SW480 (cell line): ENCODE data around the gene ADPGK.
"Not testable (repeated sequence)": the region's sequence is repeated elsewhere in the genome, so short reads cannot be mapped to it uniquely, and the experiment has no call there.

Experiments
- DNase-seq: peaks from one replicate; pipeline ENCODE4 v3.0.0-alpha.2; 2016; ENCODE audit warnings: low spot score

ADPGK gene

GRCh38 chr15:72751751-72752455, 31.7 kb downstream of the ADPGK start:
- no peak for DNase-seq

GRCh38 chr15:72749700-72750099, 33.9 kb downstream of the ADPGK start:
- DNase-seq: no peak

GRCh38 chr15:72740219-72740618, 43.3 kb downstream of the ADPGK start:
- DNase-seq: no peak

GRCh38 chr15:72737723-72738122, 45.8 kb downstream of the ADPGK start:
- DNase-seq: no peak

GRCh38 chr15:72737061-72737460, 46.5 kb downstream of the ADPGK start:
- DNase-seq: no peak

GRCh38 chr15:72735111-72735510, 48.4 kb downstream of the ADPGK start:
- no peak for DNase-seq

GRCh38 chr15:72733941-72734738, 49.4 kb downstream of the ADPGK start:
- no peak for DNase-seq

GRCh38 chr15:72732516-72732915, 51.0 kb downstream of the ADPGK start:
- DNase-seq: no peak

- no peak for DNase-seq
Observed at GRCh38 chr15:72732086-72732485, 51.5 kb downstream of the ADPGK start.

GRCh38 chr15:72728821-72729220, 54.7 kb downstream of the ADPGK start:
- no peak for DNase-seq

GRCh38 chr15:72728249-72728648, 55.3 kb downstream of the ADPGK start:
- not testable (repeated sequence) for DNase-seq

GRCh38 chr15:72727154-72727553, 56.4 kb downstream of the ADPGK start:
- no peak for DNase-seq

GRCh38 chr15:72725851-72726250, 57.7 kb downstream of the ADPGK start:
- not testable (repeated sequence) for DNase-seq

GRCh38 chr15:72725446-72725845, 58.1 kb downstream of the ADPGK start:
- no peak for DNase-seq

- DNase-seq: no peak
Observed at GRCh38 chr15:72724028-72724427, 59.5 kb downstream of the ADPGK start.

GRCh38 chr15:72722071-72722696, 61.4 kb downstream of the ADPGK start:
- peak; percentile 48 for DNase-seq

- DNase-seq: not testable (repeated sequence)
Observed at GRCh38 chr15:72708551-72709303, 74.8 kb downstream of the ADPGK start.

GRCh38 chr15:72706266-72706665, 77.3 kb downstream of the ADPGK start:
- DNase-seq: no peak
